ENCODE results near the gene RSPH1. TPM values are rescaled to one million over a fixed set of nuclear protein-coding genes. Genes with fewer than 3 reads are reported as not detected.

Gene RSPH1
- total RNA-seq, 1 experiment from 2014 or later, result 0.51 TPM

DNA sequence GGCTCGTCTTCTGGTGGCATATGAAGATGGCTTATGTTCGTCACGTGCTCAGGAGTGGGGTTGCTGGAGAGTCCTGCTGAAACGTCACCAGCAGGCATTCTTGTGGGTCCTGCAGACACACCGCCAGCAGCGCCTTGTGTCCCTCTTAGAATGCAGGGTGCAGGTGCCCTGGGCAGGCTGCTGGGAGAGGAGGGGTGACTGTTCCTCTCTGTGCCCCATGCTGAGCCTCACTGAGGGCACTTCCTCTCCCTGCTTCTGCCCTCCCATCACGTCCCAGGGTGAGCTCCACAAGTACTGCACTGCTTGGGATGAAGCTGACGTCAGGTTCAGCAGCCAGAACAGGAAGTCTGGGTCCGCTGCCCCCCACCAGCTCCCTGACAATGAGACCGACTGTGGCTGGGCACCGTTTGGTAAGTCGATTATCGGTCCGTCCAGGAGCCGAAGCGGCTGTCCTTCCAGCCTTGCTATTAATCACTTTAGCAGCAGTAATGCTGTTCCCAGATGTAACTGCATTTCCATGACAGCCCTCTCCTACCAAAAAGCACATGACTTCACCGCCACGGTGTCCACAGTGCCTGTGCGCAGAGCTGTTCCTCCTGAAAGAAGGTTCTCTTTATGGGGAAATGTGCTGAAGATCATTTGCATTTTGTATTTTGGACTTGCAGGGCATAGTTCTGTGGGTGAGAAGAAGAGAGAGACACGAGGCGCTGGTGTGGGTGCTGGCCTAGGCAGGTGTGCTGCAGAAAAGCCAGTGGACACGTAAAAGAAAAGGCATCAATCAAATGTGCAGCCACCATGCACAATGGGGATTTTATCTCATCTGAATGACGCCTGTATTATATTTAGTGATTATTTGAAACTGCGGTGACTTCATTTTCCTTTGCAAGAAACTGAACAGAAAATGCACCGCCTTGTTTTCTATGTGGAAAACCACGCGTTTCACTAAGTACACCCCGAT is 38.7 kb upstream of the RSPH1 start:
- Histone ChIP-seq H3K4me1 (ENCODE audit: insufficient read depth, low read length) (no peaks in the 10 kb centered on the region), H3F3A (ENCODE audit: low read length, unreplicated experiment) (no peaks in the 10 kb centered on the region), H2AFZ (ENCODE audit: low read length) (no peak overlapping the region), H3K27ac (ENCODE audit: low read length) (no peak overlapping the region), H3K9ac (ENCODE audit: low read length) (no peak overlapping the region), H3K9me3 (ENCODE audit: low read length) (no peaks in the 10 kb centered on the region), H3K4me2 (ENCODE audit: low read length) (no peak overlapping the region), H4K20me1 (ENCODE audit: low read length) (no peaks in the 10 kb centered on the region), H3K36me3 (ENCODE audit: low read depth, low read length) (peaks cover 8% of the 10 kb centered on the region; the same call in 1 of the 2 replicates), H3K27me3 (ENCODE audit: low read length) (no peaks in the 10 kb centered on the region), H3K4me3 (ENCODE audit: low read length) (no peak overlapping the region), H3K9me2 (replicated peaks; ENCODE audit: low read length) (no peaks in the 10 kb centered on the region), H3K79me2 (ENCODE audit: low read length) (no peaks in the 10 kb centered on the region)
- TF ChIP-seq EZH2 (IDR thresholded peaks at IDR 0.05; ENCODE audit: low read length, unreplicated experiment), result no peak
- TF ChIP-seq EZH2phosphoT487 (IDR thresholded peaks at IDR 0.05; ENCODE audit: borderline replicate concordance, low read length), result no peak
- TF ChIP-seq, protein P1, sequence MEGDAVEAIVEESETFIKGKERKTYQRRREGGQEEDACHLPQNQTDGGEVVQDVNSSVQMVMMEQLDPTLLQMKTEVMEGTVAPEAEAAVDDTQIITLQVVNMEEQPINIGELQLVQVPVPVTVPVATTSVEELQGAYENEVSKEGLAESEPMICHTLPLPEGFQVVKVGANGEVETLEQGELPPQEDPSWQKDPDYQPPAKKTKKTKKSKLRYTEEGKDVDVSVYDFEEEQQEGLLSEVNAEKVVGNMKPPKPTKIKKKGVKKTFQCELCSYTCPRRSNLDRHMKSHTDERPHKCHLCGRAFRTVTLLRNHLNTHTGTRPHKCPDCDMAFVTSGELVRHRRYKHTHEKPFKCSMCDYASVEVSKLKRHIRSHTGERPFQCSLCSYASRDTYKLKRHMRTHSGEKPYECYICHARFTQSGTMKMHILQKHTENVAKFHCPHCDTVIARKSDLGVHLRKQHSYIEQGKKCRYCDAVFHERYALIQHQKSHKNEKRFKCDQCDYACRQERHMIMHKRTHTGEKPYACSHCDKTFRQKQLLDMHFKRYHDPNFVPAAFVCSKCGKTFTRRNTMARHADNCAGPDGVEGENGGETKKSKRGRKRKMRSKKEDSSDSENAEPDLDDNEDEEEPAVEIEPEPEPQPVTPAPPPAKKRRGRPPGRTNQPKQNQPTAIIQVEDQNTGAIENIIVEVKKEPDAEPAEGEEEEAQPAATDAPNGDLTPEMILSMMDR (conservative IDR thresholded peaks at IDR 0.05; ENCODE audit: low read depth, low read length), result no peak
- ATAC-seq (no peak), DNase-seq (no peak)
- POLR2A ChIA-PET (ENCODE audit: unreplicated experiment), result no interaction called here
- CTCF ChIA-PET, result no interaction called here
- intact Hi-C loops (cut with micrococcal nuclease), result no loop called here
- no TSS peak for BruUV-seq (replicated peaks)

DNA sequence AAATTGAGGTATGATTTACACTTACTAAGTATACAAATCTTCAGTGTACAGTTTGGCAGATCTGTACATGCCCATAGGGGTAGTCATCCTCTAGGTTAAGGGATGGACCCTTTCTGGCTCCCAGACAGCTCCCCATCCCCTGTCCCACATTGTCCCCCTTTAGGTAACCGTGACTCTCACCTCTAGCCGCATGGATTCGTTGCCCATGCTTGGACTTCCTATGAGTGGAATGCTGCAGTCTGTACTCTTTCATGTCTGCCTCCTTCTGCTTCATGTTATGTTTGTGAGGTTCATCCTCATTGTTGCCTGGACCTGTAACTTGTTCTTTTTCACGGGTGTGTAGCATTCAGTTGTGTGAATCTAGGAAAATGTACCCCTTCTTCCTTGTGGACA is 37.9 kb upstream of the RSPH1 start:
- Histone ChIP-seq H3K79me2 (ENCODE audit: low read length) (no peaks in the 10 kb centered on the region), H3K36me3 (ENCODE audit: low read depth, low read length) (peaks cover 8% of the 10 kb centered on the region; the same call in 1 of the 2 replicates), H3K4me3 (ENCODE audit: low read length) (no peak overlapping the region), H3K4me2 (ENCODE audit: low read length) (no peak overlapping the region), H3K27me3 (ENCODE audit: low read length) (no peaks in the 10 kb centered on the region), H3K9me2 (replicated peaks; ENCODE audit: low read length) (no peaks in the 10 kb centered on the region), H2AFZ (ENCODE audit: low read length) (no peak overlapping the region), H3K9me3 (ENCODE audit: low read length) (no peaks in the 10 kb centered on the region), H4K20me1 (ENCODE audit: low read length) (no peaks in the 10 kb centered on the region), H3K9ac (ENCODE audit: low read length) (no peak overlapping the region), H3K27ac (ENCODE audit: low read length) (no peak overlapping the region), H3K4me1 (ENCODE audit: insufficient read depth, low read length) (no peaks in the 10 kb centered on the region), H3F3A (ENCODE audit: low read length, unreplicated experiment) (no peaks in the 10 kb centered on the region)
- no TSS peak for BruUV-seq (replicated peaks)
- ChIA-PET CTCF (no interaction called here), POLR2A (ENCODE audit: unreplicated experiment) (no interaction called here)
- DNase-seq (no peak), ATAC-seq (no peak)
- intact Hi-C loops (cut with micrococcal nuclease), result no loop called here
- TF ChIP-seq EZH2 (IDR thresholded peaks at IDR 0.05; ENCODE audit: low read length, unreplicated experiment) (no peak), EZH2phosphoT487 (IDR thresholded peaks at IDR 0.05; ENCODE audit: borderline replicate concordance, low read length) (no peak)
- TF ChIP-seq, protein P1 (conservative IDR thresholded peaks at IDR 0.05; ENCODE audit: low read depth, low read length), result no peak
